ENCODE data around the gene PAQR8.

GRCh38 chr6:52435345-52435744 lies 73.4 kb downstream of the PAQR8 start:
- TF ChIP-seq CTCF (IDR thresholded peaks at IDR 0.05; ENCODE audit: low read length) (no peak), EZH2phosphoT487 (IDR thresholded peaks at IDR 0.05; ENCODE audit: low read length) (no peak)
